ENCODE results near the gene MYL7. TPM values are rescaled to one million over a fixed set of nuclear protein-coding genes. Genes with fewer than 3 reads are reported as not detected.

MYL7 gene
- total and polyA plus RNA-seq, 2 of the 4 experiments (the other 2 are of a cell fraction), result 0.24 TPM; not detected in 1

GRCh38 chr7:44154703-44155102 is 13.6 kb upstream of the MYL7 start:
- Histone ChIP-seq H2BK5ac (ENCODE audit: low read depth, low read length, poor library complexity, severe bottlenecking) (no peak overlapping the region), H3K4ac (ENCODE audit: low read depth, low read length) (no peak overlapping the region), H3K23ac (ENCODE audit: low read depth, low read length) (no peak overlapping the region), H3K36me3 (ENCODE audit: control insufficient read depth, insufficient read depth, low read length) (no peaks in the 10 kb centered on the region), H4K20me1 (ENCODE audit: insufficient read depth, low read length) (no peaks in the 10 kb centered on the region), H3K27ac (ENCODE audit: insufficient read depth, low read length) (no peak overlapping the region), H3K18ac (ENCODE audit: low read depth, low read length) (no peak overlapping the region), H3K14ac (replicated peaks; ENCODE audit: low read depth, low read length) (no peak overlapping the region), H3K9me1 (ENCODE audit: insufficient read depth, low read length) (0 out of 2 replicates have a peak, but pooled peaks cover 3% of the 10 kb centered on the region), H2AK5ac (ENCODE audit: low read depth, low read length) (no peak overlapping the region), H3K4me2 (ENCODE audit: low read depth, low read length) (no peak overlapping the region), H3K9me3 (ENCODE audit: control insufficient read depth, insufficient read depth, low read length) (no peaks in the 10 kb centered on the region), H2BK15ac (ENCODE audit: low read depth, low read length) (no peak overlapping the region), H3K79me1 (ENCODE audit: low read depth in 1 of 2, low read length in 2 of 2) (no peaks in the 10 kb centered on the region), H2BK20ac (ENCODE audit: low read depth, low read length) (no peak overlapping the region), H3K4me3 (ENCODE audit: insufficient read depth, low read depth, low read length) (no peak overlapping the region), H4K91ac (ENCODE audit: insufficient read depth, low read depth, low read length) (no peak overlapping the region), H4K5ac (ENCODE audit: low read depth, low read length) (no peak overlapping the region), H4K8ac (ENCODE audit: low read depth in 2 of 2, low read length in 2 of 2) (no peak overlapping the region), H2AK9ac (replicated peaks; ENCODE audit: low read depth, low read length, poor library complexity) (no peak overlapping the region), H3K27me3 (ENCODE audit: control insufficient read depth, insufficient read depth, low read length) (peaks cover 6% of the 10 kb centered on the region; the same call in 1 of the 2 replicates), H2AFZ (replicated peaks; ENCODE audit: low read length, poor library complexity) (no peak overlapping the region), H3K9ac (ENCODE audit: low read depth, low read length) (no peak overlapping the region), H2BK120ac (ENCODE audit: low read depth, low read length) (no peak overlapping the region), H3K4me1 (ENCODE audit: control insufficient read depth, insufficient read depth, low read length) (peaks cover 7% of the 10 kb centered on the region; the same call in 1 of the 2 replicates), H3K56ac (ENCODE audit: extremely low read depth, insufficient read depth, low read length) (no peak overlapping the region)
- 100% methylated on average over 1 of the region's 3 CpGs; no CpG with 5 or more reads in 1 of the 2 experiments for WGBS, 2 experiments (ENCODE audit: extremely low coverage in 2 of 2, insufficient read length in 1 of 2)
- in situ Hi-C loops (cut with MboI; ENCODE audit: low sequenced_read_pairs), result no loop called here
- TF ChIP-seq RFX5 (IDR thresholded peaks at IDR 0.05; ENCODE audit: low read depth, low read length) (no peak), BHLHE40 (IDR thresholded peaks at IDR 0.05; ENCODE audit: low read depth, low read length) (no peak; the same call in 1 of the 2 replicates), POLR2A (IDR thresholded peaks at IDR 0.05; ENCODE audit: low read depth, low read length) (no peak), MAZ (IDR thresholded peaks at IDR 0.05; ENCODE audit: borderline replicate concordance, low read depth, low read length) (no peak), NFE2L2 (IDR thresholded peaks at IDR 0.05; ENCODE audit: low read depth, low read length) (no peak), CEBPB (IDR thresholded peaks at IDR 0.05; ENCODE audit: low read depth, low read length) (no peak), MAFK (IDR thresholded peaks at IDR 0.05; ENCODE audit: low read depth, low read length) (no peak), ELK1 (IDR thresholded peaks at IDR 0.05; ENCODE audit: borderline replicate concordance, low read depth, low read length) (no peak), RAD21 (IDR thresholded peaks at IDR 0.05; ENCODE audit: low read length) (no peak), SMC3 (IDR thresholded peaks at IDR 0.05; ENCODE audit: low read depth, low read length) (no peak), USF2 (IDR thresholded peaks at IDR 0.05; ENCODE audit: low read depth, low read length) (no peak), CHD1 (IDR thresholded peaks at IDR 0.05; ENCODE audit: low read depth, low read length) (no peak), MXI1 (IDR thresholded peaks at IDR 0.05; ENCODE audit: borderline replicate concordance, low read depth, low read length) (no peak), RCOR1 (IDR thresholded peaks at IDR 0.05; ENCODE audit: insufficient replicate concordance, low read length) (no peak), FOS (IDR thresholded peaks at IDR 0.05; ENCODE audit: low read depth, low read length) (no peak)
- TF ChIP-seq, protein P1, sequence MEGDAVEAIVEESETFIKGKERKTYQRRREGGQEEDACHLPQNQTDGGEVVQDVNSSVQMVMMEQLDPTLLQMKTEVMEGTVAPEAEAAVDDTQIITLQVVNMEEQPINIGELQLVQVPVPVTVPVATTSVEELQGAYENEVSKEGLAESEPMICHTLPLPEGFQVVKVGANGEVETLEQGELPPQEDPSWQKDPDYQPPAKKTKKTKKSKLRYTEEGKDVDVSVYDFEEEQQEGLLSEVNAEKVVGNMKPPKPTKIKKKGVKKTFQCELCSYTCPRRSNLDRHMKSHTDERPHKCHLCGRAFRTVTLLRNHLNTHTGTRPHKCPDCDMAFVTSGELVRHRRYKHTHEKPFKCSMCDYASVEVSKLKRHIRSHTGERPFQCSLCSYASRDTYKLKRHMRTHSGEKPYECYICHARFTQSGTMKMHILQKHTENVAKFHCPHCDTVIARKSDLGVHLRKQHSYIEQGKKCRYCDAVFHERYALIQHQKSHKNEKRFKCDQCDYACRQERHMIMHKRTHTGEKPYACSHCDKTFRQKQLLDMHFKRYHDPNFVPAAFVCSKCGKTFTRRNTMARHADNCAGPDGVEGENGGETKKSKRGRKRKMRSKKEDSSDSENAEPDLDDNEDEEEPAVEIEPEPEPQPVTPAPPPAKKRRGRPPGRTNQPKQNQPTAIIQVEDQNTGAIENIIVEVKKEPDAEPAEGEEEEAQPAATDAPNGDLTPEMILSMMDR (conservative IDR thresholded peaks at IDR 0.05; ENCODE audit: low read depth, low read length), result no peak
- DNase-seq (no peak), ATAC-seq (ENCODE audit: low read depth) (no peak)
- POLR2A ChIA-PET (ENCODE audit: unreplicated experiment), result no interaction called here
- dilution Hi-C loops (cut with HindIII; ENCODE audit: low sequenced_read_pairs, unreplicated experiment), result no loop called here
- intact Hi-C loops (cut with micrococcal nuclease), result no loop called here
- CTCF ChIA-PET, result no interaction called here
- BruUV-seq (replicated peaks), result no TSS peak
